Osteocyte (in vitro differentiated cells): Measurements from ENCODE around the gene PARVG. TPM values are rescaled to one million over a fixed set of nuclear protein-coding genes. Genes with fewer than 3 reads are reported as not detected.

Source experiments
- DNase-seq: peaks from one replicate; pipeline ENCODE4 v3.0.0; 2021; ENCODE audit warnings: mixed read lengths; ENCODE audit not compliant: unreplicated experiment; ENCODE audit errors: extremely low spot score
- H3K27ac Mint-ChIP-seq: one replicate; pipeline ENCODE4 v1.8.0; 2021; ENCODE audit warnings: mild to moderate bottlenecking, mixed read lengths; ENCODE audit not compliant: unreplicated experiment
- H3K27me3 Mint-ChIP-seq: one replicate; pipeline ENCODE4 v1.8.0; 2021; ENCODE audit warnings: mixed read lengths; ENCODE audit not compliant: unreplicated experiment
- H3K36me3 Mint-ChIP-seq: one replicate; pipeline ENCODE4 v1.8.0; 2021; ENCODE audit warnings: mixed read lengths; ENCODE audit not compliant: unreplicated experiment
- H3K4me1 Mint-ChIP-seq: one replicate; pipeline ENCODE4 v1.8.0; 2021; ENCODE audit warnings: mixed read lengths; ENCODE audit not compliant: unreplicated experiment
- H3K4me3 Mint-ChIP-seq: one replicate; pipeline ENCODE4 v1.8.0; 2021; ENCODE audit warnings: mild to moderate bottlenecking, moderate library complexity, mixed read lengths; ENCODE audit not compliant: unreplicated experiment
- H3K9me3 Mint-ChIP-seq: one replicate; pipeline ENCODE4 v1.8.0; 2021; ENCODE audit warnings: mixed read lengths; ENCODE audit not compliant: unreplicated experiment
- CTCF ChIP-seq: fragments of 200-600 bp; sonication (generic); IDR thresholded peaks from 2 replicates; pipeline ENCODE4 v1.5.0; 2021; ENCODE audit warnings: antibody characterized with exemption, mild to moderate bottlenecking, moderate library complexity
- total RNA-seq: library from RNA; stranded (reverse); gene quantifications from 2 replicates; pipeline ENCODE4 v1.2.1, GENCODE V29; 2021

PARVG gene
- total RNA-seq, 1 donor from 2014 or later = not detected

- DNase-seq = peak; percentile 65
- Mint-ChIP-seq H3K27ac (no peak overlapping the region), H3K9me3 (no peaks in the 10 kb centered on the region), H3K4me3 (no peak overlapping the region), H3K4me1 (no peaks in the 10 kb centered on the region), H3K27me3 (peaks cover 30% of the 10 kb centered on the region), H3K36me3 (no peaks in the 10 kb centered on the region)
- no peak for TF ChIP-seq CTCF
Observed at GRCh38 chr22:44243761-44244160, 63.0 kb downstream of the PARVG start.

GRCh38 chr22:44244265-44244822, 63.6 kb downstream of the PARVG start:
- H3K4me3 Mint-ChIP-seq = no peak overlapping the region

GRCh38 chr22:44245438-44245837, 64.7 kb downstream of the PARVG start:
- peak; percentile 80 for DNase-seq
- TF ChIP-seq CTCF = no peak
- no peak overlapping the region for H3K27ac Mint-ChIP-seq
- no peak overlapping the region for H3K4me3 Mint-ChIP-seq
- H3K9me3 Mint-ChIP-seq = peaks cover 9% of the 10 kb centered on the region
- H3K36me3 Mint-ChIP-seq = peaks cover 6% of the 10 kb centered on the region
- peaks cover 19% of the 10 kb centered on the region for H3K27me3 Mint-ChIP-seq
- no peaks in the 10 kb centered on the region for H3K4me1 Mint-ChIP-seq

More at GRCh38 chr22:44244265-44244822, 63.6 kb downstream of the PARVG start:
- TF ChIP-seq CTCF = no peak
- H3K27ac Mint-ChIP-seq = no peak overlapping the region
- H3K9me3 Mint-ChIP-seq = no peaks in the 10 kb centered on the region
- no peaks in the 10 kb centered on the region for H3K4me1 Mint-ChIP-seq
- H3K36me3 Mint-ChIP-seq = peaks cover 2% of the 10 kb centered on the region
- DNase-seq = peak; percentile 34
- peaks cover 24% of the 10 kb centered on the region for H3K27me3 Mint-ChIP-seq

GRCh38 chr22:44245867-44246266, 65.1 kb downstream of the PARVG start:
- TF ChIP-seq CTCF = no peak
- peaks cover 9% of the 10 kb centered on the region for H3K9me3 Mint-ChIP-seq
- H3K4me1 Mint-ChIP-seq = no peaks in the 10 kb centered on the region
- peaks cover 15% of the 10 kb centered on the region for H3K27me3 Mint-ChIP-seq
- peaks cover 6% of the 10 kb centered on the region for H3K36me3 Mint-ChIP-seq
- H3K4me3 Mint-ChIP-seq = no peak overlapping the region
- H3K27ac Mint-ChIP-seq = no peak overlapping the region
- DNase-seq = peak; percentile 48

GRCh38 chr22:44246615-44247326, 66.0 kb downstream of the PARVG start:
- H3K4me3 Mint-ChIP-seq = no peak overlapping the region
- H3K27me3 Mint-ChIP-seq = peaks cover 8% of the 10 kb centered on the region
- no peak for TF ChIP-seq CTCF
- peaks cover 6% of the 10 kb centered on the region for H3K36me3 Mint-ChIP-seq
- no peak overlapping the region for H3K27ac Mint-ChIP-seq
- H3K9me3 Mint-ChIP-seq = peaks cover 9% of the 10 kb centered on the region
- peak; percentile 46 for DNase-seq
- no peaks in the 10 kb centered on the region for H3K4me1 Mint-ChIP-seq
